Stimulated activated naive B cell treated with anti-CD40 and anti-IgM and Interleukin-4, amounts not matched to agents 10 μg/mL and 1 μg/mL and 100 μg/mL, for 72 hours (primary cell): ENCODE results near the gene ACTL6A.

Experiments used
- ATAC-seq, 2 donors: fragments of 150-1000 bp; cut with Tn5 transposase; replicated peaks; 2 replicates each; pipeline ENCODE4 v1.10.0; 2021; ENCODE audit warnings: moderate library complexity in 1 of 2
- DNase-seq: peaks from one replicate; pipeline ENCODE4 v3.0.0; 2021
- H3K27ac Mint-ChIP-seq: one replicate; pipeline ENCODE4 v1.8.0; 2022; ENCODE audit warnings: mild to moderate bottlenecking, mixed read lengths
- H3K27me3 Mint-ChIP-seq, 2 donors: one replicate each; pipeline ENCODE4 v1.8.0; 2022; ENCODE audit warnings: mixed read lengths in 2 of 2
- H3K36me3 Mint-ChIP-seq, 2 donors: one replicate each; pipeline ENCODE4 v1.8.0; 2022; ENCODE audit warnings: mixed read lengths in 2 of 2, mild to moderate bottlenecking in 1 of 2
- H3K4me1 Mint-ChIP-seq, 2 donors: one replicate each; pipeline ENCODE4 v1.8.0; 2022; ENCODE audit warnings: mixed read lengths in 2 of 2, mild to moderate bottlenecking in 1 of 2
- H3K4me3 Mint-ChIP-seq, 2 donors: one replicate each; pipeline ENCODE4 v1.8.0; 2022; ENCODE audit warnings: mild to moderate bottlenecking in 2 of 2, mixed read lengths in 2 of 2, moderate library complexity in 1 of 2
- H3K9me3 Mint-ChIP-seq, 2 donors: one replicate each; pipeline ENCODE4 v1.8.0; 2022; ENCODE audit warnings: mixed read lengths in 2 of 2, mild to moderate bottlenecking in 1 of 2

ACTL6A gene

DNA sequence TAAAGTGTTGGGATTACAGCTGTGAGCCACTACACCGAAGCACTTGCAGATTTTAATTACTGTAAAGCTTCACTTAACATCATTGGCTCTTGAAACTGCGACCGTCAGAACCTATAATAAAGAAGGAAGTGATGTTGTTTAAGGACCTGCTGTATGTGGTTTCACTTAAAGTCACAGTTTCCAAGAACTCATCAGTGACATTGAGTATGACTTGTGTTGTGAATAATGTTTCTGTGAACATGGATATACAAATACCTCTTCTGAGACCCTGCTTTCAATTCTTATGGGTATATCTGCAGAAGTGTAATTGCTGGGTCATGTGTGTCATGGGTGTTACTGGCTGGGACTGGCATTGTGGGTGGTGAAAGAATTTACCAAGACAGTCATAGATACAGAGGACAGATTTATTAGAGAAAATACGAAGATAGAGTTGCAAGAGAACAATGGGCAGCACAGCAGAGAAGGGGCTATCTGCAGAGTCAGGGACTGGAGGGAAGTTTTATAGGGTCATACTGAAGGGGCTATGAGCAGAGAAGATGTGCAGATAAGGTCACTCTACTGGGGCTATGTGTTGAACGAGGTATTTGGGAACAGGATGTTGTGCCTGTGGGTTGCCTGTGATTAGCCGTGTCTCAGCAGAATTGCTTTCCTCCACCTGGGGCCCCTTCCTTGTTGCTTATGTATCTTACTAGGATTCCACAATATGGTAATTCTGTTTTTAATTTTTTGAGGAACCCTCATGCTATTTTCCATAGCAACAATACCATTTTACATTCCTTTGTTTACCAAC lies 46.4 kb downstream of the ACTL6A start:
- peak overlapping the region; percentile 94 for H3K27ac Mint-ChIP-seq
- H3K4me3 Mint-ChIP-seq = peak overlapping the region; percentile 70 to 75
- no peaks in the 10 kb centered on the region for H3K27me3 Mint-ChIP-seq
- DNase-seq (peak; percentile 18), ATAC-seq (peak; percentile 80 to 81)
- H3K9me3 Mint-ChIP-seq = no peaks in the 10 kb centered on the region
- peaks cover 19 to 31% of the 10 kb centered on the region in 2 donors for H3K36me3 Mint-ChIP-seq
- peaks cover 41 to 74% of the 10 kb centered on the region in 2 donors for H3K4me1 Mint-ChIP-seq

- Mint-ChIP-seq H3K9me3 (no peaks in the 10 kb centered on the region), H3K4me1 (peaks cover 40 to 69% of the 10 kb centered on the region in 2 donors), H3K27me3 (no peaks in the 10 kb centered on the region), H3K4me3 (no peak overlapping the region), H3K27ac (peak overlapping the region; percentile 14), H3K36me3 (peaks cover 16 to 28% of the 10 kb centered on the region in 2 donors)
- no peak for DNase-seq
- no peak for ATAC-seq
Measured at GRCh38 chr3:179610066-179610465, 47.3 kb downstream of the ACTL6A start.

DNA sequence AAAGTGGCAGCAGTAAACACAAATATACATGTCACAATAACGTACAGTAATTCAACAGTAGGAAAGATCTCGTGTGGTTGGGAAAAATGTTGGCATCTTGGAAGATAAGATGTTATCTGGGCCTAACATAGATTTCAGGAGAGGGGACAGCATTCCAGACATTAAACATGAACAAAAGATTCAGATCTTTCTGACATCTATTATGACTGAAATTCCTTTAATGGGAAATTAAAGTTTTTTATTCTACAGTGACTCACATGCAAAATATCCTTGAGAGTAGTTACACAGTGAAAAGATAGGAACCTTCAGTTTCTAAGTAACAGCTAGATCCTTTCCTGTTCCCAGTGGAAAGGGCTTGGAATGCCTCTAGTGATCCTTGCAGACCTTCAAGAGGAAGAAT lies 51.1 kb downstream of the ACTL6A start:
- DNase-seq (no peak), ATAC-seq (no peak)
- Mint-ChIP-seq H3K4me3 (no peak overlapping the region), H3K36me3 (peaks cover 19 to 34% of the 10 kb centered on the region in 2 donors), H3K27me3 (no peaks in the 10 kb centered on the region), H3K9me3 (no peaks in the 10 kb centered on the region), H3K27ac (no peak overlapping the region), H3K4me1 (peaks cover 21 to 35% of the 10 kb centered on the region in 2 donors)

- Mint-ChIP-seq H3K4me3 (no peak overlapping the region), H3K27me3 (no peaks in the 10 kb centered on the region), H3K36me3 (peaks cover 23 to 38% of the 10 kb centered on the region in 2 donors), H3K9me3 (no peaks in the 10 kb centered on the region), H3K27ac (no peak overlapping the region), H3K4me1 (peaks cover 12 to 19% of the 10 kb centered on the region in 2 donors)
- ATAC-seq (no peak), DNase-seq (no peak)
Measured at GRCh38 chr3:179615458-179616173, 52.9 kb downstream of the ACTL6A start.

DNA sequence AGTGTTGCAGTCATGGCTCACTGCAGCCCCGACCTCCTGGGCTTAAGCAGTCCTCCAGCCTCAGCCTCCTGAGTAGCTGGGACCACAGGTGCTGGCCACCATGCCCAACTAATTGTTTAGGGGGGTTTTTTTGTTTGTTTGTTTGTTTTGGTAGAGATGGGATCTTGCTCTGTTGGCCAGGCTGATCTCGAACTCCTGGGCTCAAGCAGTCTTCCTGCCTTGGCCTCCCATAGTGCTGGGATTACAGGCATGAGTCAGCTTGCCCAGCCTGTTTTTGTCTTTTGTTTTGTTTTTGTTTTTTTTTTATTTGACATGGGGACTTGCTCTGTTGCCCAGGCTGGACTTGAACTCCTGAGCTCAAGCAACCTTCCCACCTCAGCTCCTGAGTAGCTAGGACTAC lies 59.3 kb downstream of the ACTL6A start:
- DNase-seq (no peak), ATAC-seq (no peak)
- Mint-ChIP-seq H3K4me1 (no peaks in the 10 kb centered on the region), H3K27ac (no peak overlapping the region), H3K27me3 (no peaks in the 10 kb centered on the region), H3K4me3 (no peak overlapping the region), H3K36me3 (peaks cover 39 to 56% of the 10 kb centered on the region in 2 donors), H3K9me3 (no peaks in the 10 kb centered on the region)

DNA sequence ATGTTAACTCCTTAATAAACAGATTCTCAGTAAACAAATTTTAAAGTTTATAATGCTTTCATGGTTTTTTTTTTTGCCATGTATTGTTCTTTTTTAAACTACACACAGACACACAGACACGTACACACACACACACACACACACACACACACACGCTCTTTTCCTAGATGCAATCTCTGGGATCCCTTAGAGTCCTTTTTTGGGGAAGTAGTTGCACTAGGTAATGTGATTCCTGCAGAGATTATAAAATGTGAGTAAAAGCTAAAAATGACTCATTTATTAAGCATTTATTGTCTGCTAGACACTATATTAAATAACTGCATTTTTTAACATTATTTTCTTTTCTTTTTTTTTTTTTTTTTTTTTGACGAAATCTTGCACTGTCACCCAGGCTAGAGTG lies 61.7 kb downstream of the ACTL6A start:
- H3K9me3 Mint-ChIP-seq = no peaks in the 10 kb centered on the region
- no peak overlapping the region for H3K27ac Mint-ChIP-seq
- no peaks in the 10 kb centered on the region for H3K27me3 Mint-ChIP-seq
- ATAC-seq (no peak), DNase-seq (no peak)
- H3K4me3 Mint-ChIP-seq = no peak overlapping the region
- no peaks in the 10 kb centered on the region for H3K4me1 Mint-ChIP-seq
- peaks cover 33 to 52% of the 10 kb centered on the region in 2 donors for H3K36me3 Mint-ChIP-seq

GRCh38 chr3:179630753-179631451 lies 68.2 kb downstream of the ACTL6A start:
- Mint-ChIP-seq H3K4me3 (no peak overlapping the region), H3K9me3 (no peaks in the 10 kb centered on the region), H3K36me3 (peaks cover 3 to 7% of the 10 kb centered on the region in 2 donors), H3K27me3 (no peaks in the 10 kb centered on the region), H3K27ac (no peak overlapping the region), H3K4me1 (no peaks in the 10 kb centered on the region)
- ATAC-seq (peak; percentile 96 to 97), DNase-seq (no peak)
